ENCODE results near the gene AQR.

AQR gene

GRCh38 chr15:34892963-34893591 is 76.5 kb downstream of the AQR start:
- intact Hi-C loops (cut with DNase I) = no loop called here
- DNase-seq = no peak

GRCh38 chr15:34890424-34890823 is 79.1 kb downstream of the AQR start:
- DNase-seq = no peak
- intact Hi-C loops (cut with DNase I) = no loop called here

- no peak for DNase-seq
- intact Hi-C loops (cut with DNase I) = no loop called here
Observed at GRCh38 chr15:34889476-34889875, 80.1 kb downstream of the AQR start.

GRCh38 chr15:34886134-34886533 is 83.4 kb downstream of the AQR start:
- no peak for DNase-seq
- intact Hi-C loops (cut with DNase I) = no loop called here

- intact Hi-C loops (cut with DNase I) = no loop called here
- no peak for DNase-seq
Observed at GRCh38 chr15:34883633-34884032, 85.9 kb downstream of the AQR start.

- no peak for DNase-seq
Observed at GRCh38 chr15:34883042-34883441, 86.5 kb downstream of the AQR start.

GRCh38 chr15:34879107-34879506 is 90.4 kb downstream of the AQR start:
- intact Hi-C loops (cut with DNase I) = no loop called here
- no peak for DNase-seq

More at GRCh38 chr15:34883042-34883441, 86.5 kb downstream of the AQR start:
- intact Hi-C loops (cut with DNase I) = no loop called here

GRCh38 chr15:34876640-34877039 is 92.9 kb downstream of the AQR start:
- DNase-seq = no peak
- intact Hi-C loops (cut with DNase I) = no loop called here

- no peak for DNase-seq
- intact Hi-C loops (cut with DNase I) = no loop called here
Observed at GRCh38 chr15:34869110-34869509, 100.4 kb downstream of the AQR start.

- intact Hi-C loops (cut with DNase I) = no loop called here
Observed at GRCh38 chr15:34865531-34865930, 104.0 kb downstream of the AQR start.

GRCh38 chr15:34861214-34861613 is 108.3 kb downstream of the AQR start:
- DNase-seq = no peak
- intact Hi-C loops (cut with DNase I) = no loop called here

More at GRCh38 chr15:34865531-34865930, 104.0 kb downstream of the AQR start:
- DNase-seq = no peak

- intact Hi-C loops (cut with DNase I) = no loop called here
- DNase-seq = peak in 17 of 42 donors; percentile 2 to 71 (median 30)
Observed at GRCh38 chr15:34855893-34856292, 113.6 kb downstream of the AQR start.

GRCh38 chr15:34855413-34855812 is 114.1 kb downstream of the AQR start:
- DNase-seq = no peak

GRCh38 chr15:34854232-34854631 is 115.3 kb downstream of the AQR start:
- intact Hi-C loops (cut with DNase I) = no loop called here
- no peak for DNase-seq

More at GRCh38 chr15:34855413-34855812, 114.1 kb downstream of the AQR start:
- intact Hi-C loops (cut with DNase I) = no loop called here

GRCh38 chr15:34853001-34853758 is 116.4 kb downstream of the AQR start:
- intact Hi-C loops (cut with DNase I) = no loop called here
- no peak for DNase-seq

GRCh38 chr15:34851751-34852150 is 117.8 kb downstream of the AQR start:
- intact Hi-C loops (cut with DNase I) = no loop called here
- DNase-seq = no peak

GRCh38 chr15:34851007-34851406 is 118.5 kb downstream of the AQR start:
- intact Hi-C loops (cut with DNase I) = no loop called here

GRCh38 chr15:34850121-34850520 is 119.4 kb downstream of the AQR start:
- intact Hi-C loops (cut with DNase I) = no loop called here
- DNase-seq = peak in 1 of 42 donors; percentile 33

More at GRCh38 chr15:34851007-34851406, 118.5 kb downstream of the AQR start:
- DNase-seq = no peak

- intact Hi-C loops (cut with DNase I) = no loop called here
- DNase-seq = no peak
Observed at GRCh38 chr15:34849364-34849959, 120.1 kb downstream of the AQR start.

GRCh38 chr15:34847598-34847997 is 121.9 kb downstream of the AQR start:
- no peak for DNase-seq
- intact Hi-C loops (cut with DNase I) = no loop called here

All from head of caudate nucleus (tissue), 42 donors.